GM10248 (cell line): ENCODE results near the gene KRTAP6-1.

Experiments
- CTCF ChIA-PET: fragments of 300-600 bp; sonication (Branson Sonifier 250); formaldehyde crosslinking; extraction: SDS; loops from one replicate; lab custom pipeline; 2021; ENCODE audit warnings: antibody characterized with exemption; lab: Yijun Ruan, JAX
- POLR2A ChIA-PET: fragments of 350-650 bp; sonication (Branson Sonifier 250); formaldehyde crosslinking; extraction: SDS; loops from one replicate; lab custom pipeline; 2020; ENCODE audit warnings: antibody characterized with exemption; lab: Yijun Ruan, JAX
- DNase-seq: peaks from one replicate; pipeline ENCODE4 v3.0.0; 2012; ENCODE audit errors: extremely low spot score
- TF ChIP-seq, protein P1 (sequence below): IDR thresholded peaks from 2 replicates; pipeline ENCODE4 v1.5.1; 2012; ENCODE audit warnings: mild to moderate bottlenecking, low read depth; ENCODE audit errors: extremely low read depth, missing control alignments, control extremely low read depth

The KRTAP6-1 gene

DNA sequence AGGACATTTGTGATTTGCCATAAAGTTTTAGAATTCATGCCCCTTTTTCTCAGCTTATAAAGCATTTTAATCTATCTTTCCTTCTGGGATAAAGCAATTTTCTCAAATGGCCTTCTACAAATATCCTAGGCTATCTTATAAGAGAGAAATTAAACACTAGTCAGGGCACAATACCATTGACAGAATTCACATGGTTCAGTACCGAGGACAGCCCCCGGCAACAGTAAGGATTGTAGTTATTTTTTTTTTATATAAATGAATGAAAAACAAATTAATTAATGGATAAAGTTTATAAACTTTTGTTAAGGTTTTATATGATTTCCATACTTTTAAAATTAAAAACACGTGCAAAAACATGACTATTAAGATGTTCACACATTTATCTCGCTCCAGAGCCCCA lies 14.4 kb upstream of the KRTAP6-1 start:
- POLR2A ChIA-PET, result no interaction called here
- TF ChIP-seq, protein P1, sequence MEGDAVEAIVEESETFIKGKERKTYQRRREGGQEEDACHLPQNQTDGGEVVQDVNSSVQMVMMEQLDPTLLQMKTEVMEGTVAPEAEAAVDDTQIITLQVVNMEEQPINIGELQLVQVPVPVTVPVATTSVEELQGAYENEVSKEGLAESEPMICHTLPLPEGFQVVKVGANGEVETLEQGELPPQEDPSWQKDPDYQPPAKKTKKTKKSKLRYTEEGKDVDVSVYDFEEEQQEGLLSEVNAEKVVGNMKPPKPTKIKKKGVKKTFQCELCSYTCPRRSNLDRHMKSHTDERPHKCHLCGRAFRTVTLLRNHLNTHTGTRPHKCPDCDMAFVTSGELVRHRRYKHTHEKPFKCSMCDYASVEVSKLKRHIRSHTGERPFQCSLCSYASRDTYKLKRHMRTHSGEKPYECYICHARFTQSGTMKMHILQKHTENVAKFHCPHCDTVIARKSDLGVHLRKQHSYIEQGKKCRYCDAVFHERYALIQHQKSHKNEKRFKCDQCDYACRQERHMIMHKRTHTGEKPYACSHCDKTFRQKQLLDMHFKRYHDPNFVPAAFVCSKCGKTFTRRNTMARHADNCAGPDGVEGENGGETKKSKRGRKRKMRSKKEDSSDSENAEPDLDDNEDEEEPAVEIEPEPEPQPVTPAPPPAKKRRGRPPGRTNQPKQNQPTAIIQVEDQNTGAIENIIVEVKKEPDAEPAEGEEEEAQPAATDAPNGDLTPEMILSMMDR, result no peak
- CTCF ChIA-PET, result no interaction called here
- no peak for DNase-seq

DNA sequence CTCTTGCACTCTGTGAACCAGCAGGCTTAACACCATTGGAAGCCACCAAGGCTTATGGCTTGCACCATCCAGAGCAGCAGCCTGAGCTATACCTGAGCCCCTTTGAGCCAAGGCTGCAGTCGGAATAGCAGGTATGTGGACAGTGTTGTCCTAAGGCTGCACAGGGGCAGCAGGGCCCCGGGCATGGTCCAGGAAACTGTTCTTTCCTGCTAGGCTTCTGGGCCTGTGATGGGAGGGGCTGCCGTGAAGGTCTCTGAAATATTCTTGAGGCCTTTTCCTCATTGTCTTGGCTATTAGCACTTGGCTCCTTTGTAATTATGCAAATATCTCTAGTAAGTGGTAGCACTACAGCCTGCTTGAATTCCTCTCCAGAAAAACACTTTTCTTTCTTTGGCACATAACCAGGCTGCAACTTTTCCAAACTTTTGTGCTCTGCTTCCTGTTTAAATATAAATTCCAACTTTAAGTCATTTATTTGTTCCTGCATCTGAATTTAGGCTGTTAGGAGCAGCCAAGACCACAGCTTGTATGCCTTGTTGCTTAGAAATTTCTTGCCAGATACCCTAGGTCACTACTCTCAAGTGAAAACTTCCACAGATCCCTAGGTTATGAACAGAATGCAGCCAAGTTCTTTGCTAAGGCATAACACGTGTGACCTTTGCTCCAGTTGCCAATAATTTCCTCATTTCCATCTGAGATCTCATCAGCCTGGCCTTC lies 11.9 kb upstream of the KRTAP6-1 start:
- TF ChIP-seq, protein P1, result no peak
- POLR2A ChIA-PET, result no interaction called here
- CTCF ChIA-PET, result no interaction called here
- no peak for DNase-seq

DNA sequence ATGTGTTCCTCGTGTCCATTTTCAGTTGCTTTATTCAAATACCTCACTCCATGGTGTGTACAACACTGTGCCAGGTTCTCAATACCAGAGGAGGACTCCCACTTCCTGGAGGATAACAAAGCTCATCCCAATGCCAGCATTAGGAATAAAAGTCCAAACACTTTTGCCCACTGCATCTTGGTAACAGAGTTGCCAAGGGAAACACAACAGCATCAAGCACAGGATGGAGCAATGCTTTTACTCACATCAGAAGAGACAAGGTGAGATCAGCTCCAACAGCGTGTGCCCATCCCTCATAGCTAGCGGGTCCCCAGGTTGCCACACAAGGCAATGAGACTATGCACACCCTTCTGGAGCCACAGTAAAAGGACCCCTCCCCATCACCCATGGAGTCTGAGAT lies 9.6 kb upstream of the KRTAP6-1 start:
- POLR2A ChIA-PET, result no interaction called here
- DNase-seq, result no peak
- CTCF ChIA-PET, result interaction anchor here (1.2 kb wide), 1 partner anchor 23 kb away, joined by 3 read pairs; no protein-coding TSS in a partner anchor
- TF ChIP-seq, protein P1, result no peak

DNA sequence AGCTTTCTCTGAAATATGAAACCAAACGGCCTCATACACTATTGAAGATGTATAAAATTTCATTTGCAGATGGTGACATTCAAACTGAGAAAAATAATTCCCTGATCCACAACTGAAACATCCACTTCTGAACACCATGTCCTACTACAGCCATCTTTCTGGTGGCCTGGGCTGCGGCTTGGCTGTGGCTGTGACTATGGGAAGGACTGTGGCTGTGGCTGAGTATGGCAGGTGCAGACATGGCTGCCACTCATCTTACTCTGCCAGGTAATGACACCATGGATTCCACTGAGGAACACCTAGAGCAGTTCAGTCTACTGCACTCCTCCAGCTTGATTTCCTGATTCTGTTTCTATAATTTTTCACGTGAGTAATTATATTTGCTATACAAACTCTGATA lies 6.8 kb upstream of the KRTAP6-1 start, which contains the start of gene KRTAP20-4:
Gene KRTAP20-4, plus strand, starts transcription at position 106 of the 400 bp plus-strand sequence.
- POLR2A ChIA-PET, result no interaction called here
- no peak for DNase-seq
- CTCF ChIA-PET, result no interaction called here

DNA sequence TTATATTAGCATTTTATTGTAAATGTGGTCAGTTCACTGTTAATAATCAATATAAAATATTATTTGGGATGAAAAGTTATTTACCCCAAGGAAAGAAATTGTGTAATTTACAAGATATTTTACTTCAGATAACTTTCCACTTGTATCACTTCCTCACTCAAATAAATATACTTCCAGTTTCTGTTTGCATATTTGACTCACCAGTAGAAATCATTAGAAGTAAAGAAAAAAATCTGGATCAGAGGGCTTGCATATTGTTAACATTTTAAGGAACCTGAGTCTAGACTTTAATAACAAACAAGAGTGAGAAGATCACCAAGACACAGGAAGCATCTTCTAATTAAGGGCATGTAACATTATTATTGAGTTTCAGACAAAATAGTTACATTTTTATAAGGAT lies 6.3 kb upstream of the KRTAP6-1 start:
- POLR2A ChIA-PET, result no interaction called here
- TF ChIP-seq, protein P1, result no peak
- CTCF ChIA-PET, result no interaction called here
- no peak for DNase-seq

More for the DNA sequence above, 6.8 kb upstream of the KRTAP6-1 start, which contains the start of gene KRTAP20-4:
- TF ChIP-seq, protein P1, result no peak

DNA sequence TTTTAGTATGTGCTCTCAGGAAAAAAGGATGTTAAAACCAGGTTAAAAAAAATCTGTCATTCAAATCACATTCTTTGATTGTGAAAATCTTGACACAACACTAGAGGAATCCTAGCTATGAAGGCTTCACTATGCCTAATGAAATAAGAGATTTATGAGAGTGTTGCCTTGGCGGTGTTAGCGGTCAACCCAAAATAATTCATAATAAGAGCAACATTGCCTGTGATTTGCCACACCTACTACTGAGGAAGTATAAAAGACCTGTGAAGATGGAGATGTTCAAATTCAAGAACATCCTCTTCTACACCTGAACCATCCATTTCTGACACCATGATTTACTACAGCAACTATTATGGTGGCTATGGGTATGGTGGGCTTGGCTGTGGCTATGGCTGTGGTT lies 2.4 kb upstream of the KRTAP6-1 start, which contains the start of gene KRTAP20-1:
Gene KRTAP20-1, plus strand, starts transcription at position 301 of the 400 bp plus-strand sequence. Its CDS starts 30 bp downstream, at position 331.
- POLR2A ChIA-PET, result no interaction called here
- CTCF ChIA-PET, result no interaction called here
- no peak for DNase-seq
- TF ChIP-seq, protein P1, result no peak
